A673 (cell line): ENCODE data around the gene ZFAND4. TPM values are rescaled to one million over a fixed set of nuclear protein-coding genes. Genes with fewer than 3 reads are reported as not detected.
"Not testable (repeated sequence)": the region's sequence is repeated elsewhere in the genome, so short reads cannot be mapped to it uniquely, and the experiment has no call there.

Experiments
- BruUV-seq: library from RNA; stranded (reverse); fragments of 400-500 nt; replicated peaks from 2 replicates; lab custom pipeline; 2021; lab: Mats Ljungman, UMichigan
- CTCF ChIA-PET: fragments of 300-600 bp; sonication (Branson Sonifier 250); formaldehyde crosslinking; loops from one replicate; lab custom pipeline; 2022; ENCODE audit warnings: antibody characterized with exemption; lab: Charles Lee
- POLR2A ChIA-PET: fragments of 300-600 bp; sonication (Branson Sonifier 250); formaldehyde crosslinking; loops from one replicate; lab custom pipeline; 2022; ENCODE audit warnings: antibody characterized with exemption; ENCODE audit not compliant: low non-redundant PET; lab: Charles Lee
- DNase-seq: peaks from one replicate; pipeline ENCODE4 v3.0.0-alpha.2; 2015; ENCODE audit warnings: low spot score
- H3K27ac ChIP-seq: fragments of 200-600 bp; sonication (generic); 2 replicates; pipeline ENCODE4 v1.5.1; 2016; ENCODE audit warnings: mixed run types, low read depth, mild to moderate bottlenecking, mixed read lengths, antibody characterized with exemption, low read length; ENCODE audit not compliant: poor library complexity, severe bottlenecking
- H3K27me3 ChIP-seq: fragments of 200-600 bp; sonication (generic); replicated peaks from 2 replicates; pipeline ENCODE4 v1.6.1; 2017; ENCODE audit warnings: mixed run types, low read depth, mild to moderate bottlenecking, mixed read lengths, antibody characterized with exemption, low read length; ENCODE audit not compliant: insufficient read depth, poor library complexity
- H3K36me3 ChIP-seq: fragments of 200-600 bp; sonication (generic); 2 replicates; pipeline ENCODE4 v1.6.1; 2016; ENCODE audit warnings: mixed run types, mild to moderate bottlenecking, mixed read lengths, antibody characterized with exemption, low read length; ENCODE audit not compliant: insufficient read depth, poor library complexity, severe bottlenecking
- H3K4me1 ChIP-seq: fragments of 200-600 bp; sonication (generic); 2 replicates; pipeline ENCODE4 v1.6.1; 2017; ENCODE audit warnings: mixed run types, mild to moderate bottlenecking, mixed read lengths, antibody characterized with exemption, low read length; ENCODE audit not compliant: insufficient read depth, poor library complexity, severe bottlenecking
- H3K4me3 ChIP-seq: fragments of 200-600 bp; sonication (generic); 2 replicates; pipeline ENCODE4 v1.5.1; 2016; ENCODE audit warnings: low read depth, mixed run types, mild to moderate bottlenecking, mixed read lengths, low read length; ENCODE audit not compliant: poor library complexity, severe bottlenecking
- H3K9me3 ChIP-seq: fragments of 200-600 bp; sonication (generic); 2 replicates; pipeline ENCODE4 v1.6.1; 2016; ENCODE audit warnings: mixed run types, low read depth, mild to moderate bottlenecking, mixed read lengths, antibody characterized with exemption, low read length; ENCODE audit not compliant: poor library complexity, severe bottlenecking
- CTCF ChIP-seq: fragments of 300-800, 200-600 bp; sonication (generic); conservative IDR thresholded peaks from 2 replicates; pipeline ENCODE4 v1.5.1; 2017; ENCODE audit warnings: low read depth, mild to moderate bottlenecking, antibody characterized with exemption, low read length, moderate library complexity, mixed read lengths
- EZH2 ChIP-seq: fragments of 200-600 bp; sonication (generic); IDR thresholded peaks from 2 replicates; pipeline ENCODE4 v1.6.1; 2017; ENCODE audit warnings: borderline replicate concordance, low read depth, mild to moderate bottlenecking, mixed read lengths, antibody characterized with exemption, low read length; ENCODE audit not compliant: poor library complexity, severe bottlenecking
- intact Hi-C: fragments of 100-400 bp; cut with micrococcal nuclease; formaldehyde crosslinking; loops from one replicate; pipeline ENCODE4 v1.10.0; 2022; ENCODE audit not compliant: unreplicated experiment
- total RNA-seq: library from RNA; stranded (reverse); gene quantifications from 2 replicates; pipeline ENCODE4 v1.2.3, GENCODE V29; 2021

Gene ZFAND4
- total RNA-seq, 1 experiment from 2014 or later = 9.2 TPM

GRCh38 chr10:45578384-45578971 is 94.1 kb downstream of the ZFAND4 start:
- H3K9me3 ChIP-seq = no peaks in the 10 kb centered on the region
- no peaks in the 10 kb centered on the region for H3K4me1 ChIP-seq
- H3K27me3 ChIP-seq = no peaks in the 10 kb centered on the region
- BruUV-seq = no TSS peak
- no peak overlapping the region for H3K27ac ChIP-seq
- CTCF ChIA-PET = no interaction called here
- no peaks in the 10 kb centered on the region for H3K36me3 ChIP-seq
- no peak for TF ChIP-seq EZH2
- no peak for TF ChIP-seq CTCF
- no peak overlapping the region for H3K4me3 ChIP-seq
- DNase-seq = no peak
- POLR2A ChIA-PET = no interaction called here
- intact Hi-C loops = no loop called here

GRCh38 chr10:45575966-45576597 is 96.5 kb downstream of the ZFAND4 start:
- Histone ChIP-seq H3K4me3 (no peak overlapping the region), H3K9me3 (no peaks in the 10 kb centered on the region), H3K27ac (no peak overlapping the region), H3K4me1 (no peaks in the 10 kb centered on the region), H3K27me3 (no peaks in the 10 kb centered on the region), H3K36me3 (no peaks in the 10 kb centered on the region)
- ChIA-PET CTCF (no interaction called here), POLR2A (no interaction called here)
- DNase-seq = no peak
- no peak for TF ChIP-seq EZH2
- TF ChIP-seq CTCF = no peak
- no TSS peak for BruUV-seq
- intact Hi-C loops = no loop called here

- H3K36me3 ChIP-seq, intact Hi-C loops, H3K27me3 ChIP-seq, H3K4me3 ChIP-seq, H3K9me3 ChIP-seq, CTCF ChIA-PET, H3K4me1 ChIP-seq, BruUV-seq, H3K27ac ChIP-seq, DNase-seq, POLR2A ChIA-PET: not testable (repeated sequence)
Observed at GRCh38 chr10:45575032-45575761, 97.4 kb downstream of the ZFAND4 start.
